IPS-20b (cell line): ENCODE results near the gene SIAH1.
"Not testable (repeated sequence)": the region's sequence is repeated elsewhere in the genome, so short reads cannot be mapped to it uniquely, and the experiment has no call there.

Experiments
- H3K27ac ChIP-seq: one replicate; pipeline ENCODE4 v1.5.1; 2013; ENCODE audit warnings: low read length
- H3K27me3 ChIP-seq: 2 replicates; pipeline ENCODE4 v1.6.1; 2013; ENCODE audit warnings: mild to moderate bottlenecking, low read length, inconsistent platforms; ENCODE audit not compliant: insufficient read depth
- H3K36me3 ChIP-seq: 2 replicates; pipeline ENCODE4 v1.6.1; 2013; ENCODE audit warnings: low read depth, mild to moderate bottlenecking, inconsistent platforms, low read length, moderate library complexity; ENCODE audit not compliant: insufficient read depth
- H3K4me1 ChIP-seq: 2 replicates; pipeline ENCODE4 v1.6.1; 2013; ENCODE audit warnings: mild to moderate bottlenecking, control low read depth, inconsistent platforms, low read length, moderate library complexity; ENCODE audit not compliant: insufficient read depth
- H3K4me3 ChIP-seq: 2 replicates; pipeline ENCODE4 v1.5.1; 2013; ENCODE audit warnings: mild to moderate bottlenecking, low read length, inconsistent platforms
- H3K9ac ChIP-seq: 2 replicates; pipeline ENCODE4 v1.6.1; 2013; ENCODE audit warnings: low read depth, mild to moderate bottlenecking, inconsistent platforms, low read length, moderate library complexity
- H3K9me3 ChIP-seq: 2 replicates; pipeline ENCODE4 v1.6.1; 2013; ENCODE audit warnings: mild to moderate bottlenecking, low read depth, low read length, inconsistent platforms; ENCODE audit not compliant: insufficient read depth

The SIAH1 gene

GRCh38 chr16:48323783-48324775 lies 61.1 kb downstream of the SIAH1 start:
- Histone ChIP-seq H3K4me3 (no peak overlapping the region), H3K27ac (no peak overlapping the region), H3K36me3 (no peaks in the 10 kb centered on the region), H3K27me3 (no peaks in the 10 kb centered on the region), H3K9ac (no peak overlapping the region), H3K4me1 (no peaks in the 10 kb centered on the region), H3K9me3 (no peaks in the 10 kb centered on the region)

GRCh38 chr16:48321317-48322036 lies 63.7 kb downstream of the SIAH1 start:
- Histone ChIP-seq H3K9ac (no peak overlapping the region), H3K27me3 (no peaks in the 10 kb centered on the region), H3K27ac (no peak overlapping the region), H3K9me3 (no peaks in the 10 kb centered on the region), H3K4me3 (no peak overlapping the region), H3K4me1 (peaks cover 10% of the 10 kb centered on the region), H3K36me3 (no peaks in the 10 kb centered on the region)

- Histone ChIP-seq H3K36me3 (no peaks in the 10 kb centered on the region), H3K4me3 (no peak overlapping the region), H3K27ac (no peak overlapping the region), H3K4me1 (peaks cover 10% of the 10 kb centered on the region), H3K27me3 (no peaks in the 10 kb centered on the region), H3K9me3 (no peaks in the 10 kb centered on the region), H3K9ac (no peak overlapping the region; the same call in 1 of the 2 replicates)
Observed at GRCh38 chr16:48318630-48319029, 66.6 kb downstream of the SIAH1 start.

- Histone ChIP-seq H3K36me3 (no peaks in the 10 kb centered on the region), H3K4me1 (peaks cover 10% of the 10 kb centered on the region), H3K9ac (no peak overlapping the region), H3K9me3 (no peaks in the 10 kb centered on the region), H3K27me3 (no peaks in the 10 kb centered on the region), H3K27ac (no peak overlapping the region), H3K4me3 (no peak overlapping the region)
Observed at GRCh38 chr16:48317614-48318315, 67.4 kb downstream of the SIAH1 start.

- Histone ChIP-seq H3K9ac (no peak overlapping the region), H3K4me3 (no peak overlapping the region), H3K27me3 (no peaks in the 10 kb centered on the region), H3K27ac (no peak overlapping the region), H3K4me1 (peaks cover 10% of the 10 kb centered on the region), H3K9me3 (no peaks in the 10 kb centered on the region), H3K36me3 (no peaks in the 10 kb centered on the region)
Observed at GRCh38 chr16:48317026-48317425, 68.2 kb downstream of the SIAH1 start.

GRCh38 chr16:48313905-48314304 lies 71.3 kb downstream of the SIAH1 start:
- not testable (repeated sequence) for H3K27me3 ChIP-seq, H3K27ac ChIP-seq, H3K9ac ChIP-seq, H3K4me1 ChIP-seq, H3K4me3 ChIP-seq, H3K9me3 ChIP-seq, H3K36me3 ChIP-seq

- H3K4me3 ChIP-seq: no peak overlapping the region
- H3K36me3 ChIP-seq: no peaks in the 10 kb centered on the region
- H3K9me3 ChIP-seq: no peaks in the 10 kb centered on the region
Observed at GRCh38 chr16:48310908-48311641, 74.1 kb downstream of the SIAH1 start.

More at GRCh38 chr16:48310908-48311641, 74.1 kb downstream of the SIAH1 start:
- no peaks in the 10 kb centered on the region for H3K4me1 ChIP-seq
- no peak overlapping the region for H3K9ac ChIP-seq
- H3K27ac ChIP-seq: no peak overlapping the region
- no peaks in the 10 kb centered on the region for H3K27me3 ChIP-seq
